ENCODE data around the gene ZNF180. TPM values are rescaled to one million over a fixed set of nuclear protein-coding genes. Genes with fewer than 3 reads are reported as not detected.
"Not testable (repeated sequence)": the region's sequence is repeated elsewhere in the genome, so short reads cannot be mapped to it uniquely, and the experiment has no call there.

ZNF180 gene
- total RNA-seq, 6 donors from 2014 or later, result 6.3 to 14.3 (median 10.0) TPM

GRCh38 chr19:44496711-44497110, 3.6 kb downstream of the ZNF180 start:
- peaks cover 17 to 63% (median 60%) of the 10 kb centered on the region in 4 donors for H3K36me3 ChIP-seq
- H3K4me1 ChIP-seq, result peaks cover 8 to 21% (median 17%) of the 10 kb centered on the region in 4 donors
- DNase-seq (no peak), ATAC-seq (ENCODE audit: low FRiP score in 2 of 2) (no peak)
- 98 to 100% methylated on average over 1 of the region's 1 CpG for WGBS, 2 donors
- no peak overlapping the region for H3K27ac ChIP-seq
- H3K27me3 ChIP-seq, result no peaks in the 10 kb centered on the region
- TF ChIP-seq POLR2AphosphoS5 (IDR thresholded peaks at IDR 0.05), result no peak
- TF ChIP-seq POLR2A (IDR thresholded peaks at IDR 0.05), result no peak
- TF ChIP-seq EP300 (IDR thresholded peaks at IDR 0.05), result no peak
- no peak for TF ChIP-seq CTCF (IDR thresholded peaks at IDR 0.05)
- H3K4me3 ChIP-seq, result no peak overlapping the region
- peaks cover 54 to 76% (median 71%) of the 10 kb centered on the region in 4 donors for H3K9me3 ChIP-seq

- no peak for TF ChIP-seq POLR2A (IDR thresholded peaks at IDR 0.05)
- TF ChIP-seq POLR2AphosphoS5 (IDR thresholded peaks at IDR 0.05), result no peak
- no peak for TF ChIP-seq EP300 (IDR thresholded peaks at IDR 0.05)
- TF ChIP-seq CTCF (IDR thresholded peaks at IDR 0.05), result no peak
- Histone ChIP-seq H3K4me1 (no peaks in the 10 kb centered on the region), H3K27me3 (no peaks in the 10 kb centered on the region), H3K9me3 (peaks cover 97 to 100% (median 100%) of the 10 kb centered on the region in 4 donors), H3K4me3 (no peak overlapping the region), H3K36me3 (peaks cover 35 to 58% (median 52%) of the 10 kb centered on the region in 4 donors), H3K27ac (no peak overlapping the region)
- DNase-seq (no peak), ATAC-seq (ENCODE audit: low FRiP score in 2 of 2) (no peak)
- 77 to 94% methylated on average over 7 of the region's 7 CpGs for WGBS, 2 donors
Observed at GRCh38 chr19:44476559-44477408, 23.5 kb downstream of the ZNF180 start.

- not testable (repeated sequence) for H3K4me3 ChIP-seq; DNase-seq; H3K27me3 ChIP-seq; ATAC-seq (ENCODE audit: low FRiP score in 2 of 2); H3K36me3 ChIP-seq; H3K27ac ChIP-seq; H3K4me1 ChIP-seq
- H3K9me3 ChIP-seq, result peaks cover 49 to 94% (median 81%) of the 10 kb centered on the region in 4 donors
- WGBS, 2 donors, result 63 to 70% methylated on average over 5 of the region's 5 CpGs
Observed at GRCh38 chr19:44468730-44469129, 31.6 kb downstream of the ZNF180 start.

- H3K27ac ChIP-seq; H3K4me3 ChIP-seq; H3K4me1 ChIP-seq; H3K36me3 ChIP-seq; H3K27me3 ChIP-seq; DNase-seq; ATAC-seq (ENCODE audit: low FRiP score in 2 of 2): not testable (repeated sequence)
- WGBS, 2 donors, result 49 to 59% methylated on average over 3 of the region's 3 CpGs
- H3K9me3 ChIP-seq, result peaks cover 9 to 91% (median 35%) of the 10 kb centered on the region in 4 donors
Observed at GRCh38 chr19:44462600-44463286, 37.6 kb downstream of the ZNF180 start.

- ATAC-seq (ENCODE audit: low FRiP score in 2 of 2); H3K27ac ChIP-seq; H3K4me3 ChIP-seq; H3K36me3 ChIP-seq; H3K4me1 ChIP-seq; DNase-seq; H3K27me3 ChIP-seq: not testable (repeated sequence)
- WGBS, 2 donors, result 100% methylated on average over 2 of the region's 13 CpGs; no CpG with 5 or more reads in 1 of the 2 donors
- peaks cover 3 to 77% (median 35%) of the 10 kb centered on the region in 4 donors for H3K9me3 ChIP-seq
Observed at GRCh38 chr19:44456016-44456415, 44.3 kb downstream of the ZNF180 start.

- TF ChIP-seq POLR2A (IDR thresholded peaks at IDR 0.05) (no peak), CTCF (IDR thresholded peaks at IDR 0.05) (no peak), POLR2AphosphoS5 (IDR thresholded peaks at IDR 0.05) (no peak), EP300 (IDR thresholded peaks at IDR 0.05) (no peak)
- WGBS, 2 donors, result 67 to 71% methylated on average over 3 to 4 of the region's 4 CpGs
- Histone ChIP-seq H3K36me3 (no peaks in the 10 kb centered on the region), H3K27me3 (no peaks in the 10 kb centered on the region), H3K4me3 (no peak overlapping the region), H3K4me1 (no peaks in the 10 kb centered on the region), H3K9me3 (peaks cover 3 to 74% (median 36%) of the 10 kb centered on the region in 4 donors), H3K27ac (no peak overlapping the region)
- ATAC-seq (ENCODE audit: low FRiP score in 2 of 2), result no peak
- DNase-seq, result no peak
Observed at GRCh38 chr19:44455100-44455499, 45.2 kb downstream of the ZNF180 start.

All from upper lobe of left lung (tissue), 6 donors.